GM19328 (cell line): Measurements from ENCODE around the gene SLC26A8.
"Not testable (repeated sequence)": the region's sequence is repeated elsewhere in the genome, so short reads cannot be mapped to it uniquely, and the experiment has no call there.

Source experiments
- ATAC-seq: cut with Tn5 transposase; IDR thresholded peaks from one replicate; pipeline ENCODE4 v1.9.1; 2021; ENCODE audit warnings: mild to moderate bottlenecking, moderate library complexity; ENCODE audit not compliant: unreplicated experiment

The SLC26A8 gene

GRCh38 chr6:36050947-36051710 is 26.7 kb upstream of the SLC26A8 start:
- no peak for ATAC-seq

- no peak for ATAC-seq
Measured at GRCh38 chr6:36050305-36050704, 25.9 kb upstream of the SLC26A8 start.

- no peak for ATAC-seq
Measured at GRCh38 chr6:36049582-36049981, 25.1 kb upstream of the SLC26A8 start.

- no peak for ATAC-seq
Measured at GRCh38 chr6:36042618-36043260, 18.3 kb upstream of the SLC26A8 start.

GRCh38 chr6:36040958-36041357 is 16.5 kb upstream of the SLC26A8 start:
- ATAC-seq = no peak

GRCh38 chr6:36039112-36039511 is 14.7 kb upstream of the SLC26A8 start:
- no peak for ATAC-seq

- no peak for ATAC-seq
Measured at GRCh38 chr6:36038120-36038876, 13.9 kb upstream of the SLC26A8 start.

GRCh38 chr6:36035225-36035624 is 10.8 kb upstream of the SLC26A8 start:
- no peak for ATAC-seq

GRCh38 chr6:36034441-36034840 is 10.0 kb upstream of the SLC26A8 start:
- no peak for ATAC-seq

GRCh38 chr6:36033935-36034334 is 9.5 kb upstream of the SLC26A8 start:
- ATAC-seq = no peak

- not testable (repeated sequence) for ATAC-seq
Measured at GRCh38 chr6:36033144-36033543, 8.7 kb upstream of the SLC26A8 start.

GRCh38 chr6:36032261-36032660 is 7.8 kb upstream of the SLC26A8 start:
- ATAC-seq = no peak

GRCh38 chr6:36029464-36029863 is 5.0 kb upstream of the SLC26A8 start:
- ATAC-seq = no peak

GRCh38 chr6:36028877-36029324 is 4.5 kb upstream of the SLC26A8 start:
- ATAC-seq = no peak

- ATAC-seq = peak; percentile 9
Measured at GRCh38 chr6:36028088-36028876, 3.8 kb upstream of the SLC26A8 start.

GRCh38 chr6:36027501-36028087 is 3.2 kb upstream of the SLC26A8 start, which contains the start of gene MAPK14:
Gene MAPK14 (plus strand): TSS chr6:36027808. CDS start chr6:36028158, 350 bp downstream.
- ATAC-seq = peak; percentile 82

- no peak for ATAC-seq
Measured at GRCh38 chr6:36025932-36026327, 1.5 kb upstream of the SLC26A8 start.

GRCh38 chr6:36025260-36025931 is 955 bp upstream of the SLC26A8 start:
- ATAC-seq = no peak

- no peak for ATAC-seq
Measured at GRCh38 chr6:36020154-36020553, 4.3 kb downstream of the SLC26A8 start.

- ATAC-seq = no peak
Measured at GRCh38 chr6:36019167-36019566, 5.3 kb downstream of the SLC26A8 start.
